ENCODE data around the gene DNAAF1.

- TF ChIP-seq POLR2AphosphoS5 (IDR thresholded peaks at IDR 0.05; ENCODE audit: low read depth, low read length) (no peak), POLR2A (IDR thresholded peaks at IDR 0.05; ENCODE audit: low read depth, low read length) (no peak), TAF1 (IDR thresholded peaks at IDR 0.05; ENCODE audit: borderline replicate concordance, low read depth, low read length) (no peak)
Observed at GRCh38 chr16:84121007-84121406, 24.1 kb upstream of the DNAAF1 start.

Data from GM12892 (cell line).